K562 (cell line): ENCODE measurements around the gene ANO9. TPM values are rescaled to one million over a fixed set of nuclear protein-coding genes. Genes with fewer than 3 reads are reported as not detected.

Experiments
- CBX1 ChIP-seq: sonication (generic); IDR thresholded peaks from 2 replicates; pipeline ENCODE4 v1.6.1; 2016; ENCODE audit warnings: antibody characterized with exemption, low read depth, mild to moderate bottlenecking
- CBX2 ChIP-seq: fragments of 200-600 bp; sonication (generic); IDR thresholded peaks from one replicate; pipeline ENCODE4 v1.6.1; 2012; ENCODE audit warnings: mild to moderate bottlenecking, low read length, inconsistent platforms; ENCODE audit not compliant: insufficient read depth, poor library complexity, severe bottlenecking
- COPS2 ChIP-seq: fragments of 450-650 bp; conservative IDR thresholded peaks from 2 replicates; pipeline ENCODE4 v1.6.1; 2016; ENCODE audit warnings: mild to moderate bottlenecking, moderate library complexity
- CTBP1 ChIP-seq: fragments of 450-650 bp; IDR thresholded peaks from 2 replicates; pipeline ENCODE4 v1.6.1; 2016; ENCODE audit warnings: borderline replicate concordance
- DDX20 ChIP-seq: fragments of 450-650 bp; IDR thresholded peaks from 2 replicates; pipeline ENCODE4 v1.6.1; 2016; ENCODE audit warnings: missing genetic modification characterization, low read depth, mild to moderate bottlenecking, missing compliant biosample characterization, moderate library complexity
- DIDO1 ChIP-seq: fragments of 450-650 bp; IDR thresholded peaks from 2 replicates; pipeline ENCODE4 v1.6.1; 2016; ENCODE audit warnings: low read depth, missing biosample characterization, missing genetic modification characterization
- E2F5 ChIP-seq: sonication (generic); formaldehyde crosslinking; IDR thresholded peaks from 2 replicates; pipeline ENCODE4 v1.8.0; 2022; ENCODE audit warnings: mild to moderate bottlenecking, missing genetic modification reagents
- E2F8 ChIP-seq: fragments of 450-650 bp; IDR thresholded peaks from 2 replicates; pipeline ENCODE4 v1.7.1; 2018; ENCODE audit warnings: mild to moderate bottlenecking, low read depth; ENCODE audit not compliant: partially characterized antibody
- EHMT2 ChIP-seq: fragments of 450-650 bp; IDR thresholded peaks from 2 replicates; pipeline ENCODE4 v1.6.1; 2018; ENCODE audit warnings: antibody characterized with exemption
- EWSR1 ChIP-seq: fragments of 450-650 bp; IDR thresholded peaks from 2 replicates; pipeline ENCODE4 v1.6.1; 2018; ENCODE audit warnings: borderline replicate concordance, mild to moderate bottlenecking, low read depth, moderate library complexity; ENCODE audit not compliant: partially characterized antibody
- FOXP1 ChIP-seq: sonication (generic); formaldehyde crosslinking; IDR thresholded peaks from 2 replicates; pipeline ENCODE4 v1.8.0; 2022; ENCODE audit warnings: mild to moderate bottlenecking, missing genetic modification reagents
- HIVEP1 ChIP-seq: fragments of 250-450 bp; sonication (Bioruptor Pico); IDR thresholded peaks from 2 replicates; pipeline ENCODE4 v1.4.0; 2020; ENCODE audit warnings: mild to moderate bottlenecking
- ID3 ChIP-seq, 2 experiments: fragments of 250-450 bp in 1 of 2; fragments of 450-650 bp in 1 of 2; sonication (Bioruptor Pico) in 1 of 2; IDR thresholded peaks; 2 replicates each; pipeline versions ENCODE4 v1.6.1 to v1.8.0; 2016 to 2021; ENCODE audit warnings: mild to moderate bottlenecking in 2 of 2, moderate library complexity in 2 of 2, missing compliant biosample characterization in 1 of 2, missing genetic modification characterization in 1 of 2
- IRF2 ChIP-seq: sonication (generic); formaldehyde crosslinking; IDR thresholded peaks from 2 replicates; pipeline ENCODE4 v1.8.1; 2022; ENCODE audit warnings: mild to moderate bottlenecking, missing genetic modification reagents
- RCOR1 ChIP-seq, 2 experiments: IDR thresholded peaks; 2 replicates each; pipeline ENCODE4 v1.6.1; 2012; ENCODE audit warnings: low read depth in 2 of 2, low read length in 2 of 2, borderline replicate concordance in 1 of 2, improper control_type of control experiment in 1 of 2
- SAFB2 ChIP-seq: fragments of 200-400 bp; formaldehyde crosslinking; IDR thresholded peaks from 2 replicates; pipeline ENCODE4 v1.6.1; 2018; ENCODE audit warnings: borderline replicate concordance, low read length, low read depth, moderate library complexity; ENCODE audit not compliant: severe bottlenecking
- SNRNP70 ChIP-seq: fragments of 200-400 bp; formaldehyde crosslinking; optimal IDR thresholded peaks from 2 replicates; pipeline ENCODE3; 2017; ENCODE audit warnings: low read depth, low read length
- SRSF1 ChIP-seq: fragments of 200-400 bp; formaldehyde crosslinking; IDR thresholded peaks from 2 replicates; pipeline ENCODE4 v1.6.1; 2017; ENCODE audit warnings: mild to moderate bottlenecking, low read depth, low read length, moderate library complexity
- TAF7 ChIP-seq: fragments of 450-650 bp; IDR thresholded peaks from 2 replicates; pipeline ENCODE4 v1.6.1; 2016; ENCODE audit warnings: missing genetic modification characterization, missing compliant biosample characterization
- U2AF1 ChIP-seq: fragments of 200-400 bp; formaldehyde crosslinking; optimal IDR thresholded peaks from 2 replicates; pipeline ENCODE3; 2017; ENCODE audit warnings: mild to moderate bottlenecking, low read depth, low read length, moderate library complexity
- XRCC4 ChIP-seq: IDR thresholded peaks from one replicate; pipeline ENCODE4 v1.6.1; 2011; ENCODE audit not compliant: insufficient read depth, insufficient read length; ENCODE audit errors: extremely low read depth
- ZBED1 ChIP-seq: IDR thresholded peaks from 2 replicates; pipeline ENCODE4 v1.6.1; 2014
- ZNF41 ChIP-seq: fragments of 250-450 bp; sonication (Bioruptor Pico); conservative IDR thresholded peaks from 2 replicates; pipeline ENCODE4 v1.4.0; 2020; ENCODE audit warnings: mild to moderate bottlenecking
- ZNF561 ChIP-seq: fragments of 450-650 bp; formaldehyde crosslinking; conservative IDR thresholded peaks from 2 replicates; pipeline ENCODE4 v1.4.0; 2020; ENCODE audit warnings: mild to moderate bottlenecking, moderate library complexity
- ZNF699 ChIP-seq: fragments of 250-450 bp; sonication (Bioruptor Pico); IDR thresholded peaks from 2 replicates; pipeline ENCODE4 v1.8.0; 2021; ENCODE audit warnings: mild to moderate bottlenecking, moderate library complexity; ENCODE audit not compliant: insufficient replicate concordance
- polyA plus RNA-seq, 8 experiments: library from polyadenylated mRNA; depleted of rRNA in 4 of 8; stranded (reverse) in 5 of 8; unstranded in 3 of 8; fragments of >200 nt; fragmentation: Nextera tagmentation in 2 of 8; fragmentation: Illumina TruSeq in 1 of 8; extraction: Ambion mirVana in 2 of 8; extraction: Trizol in 1 of 8; gene quantifications; 2 replicates each; pipeline versions ENCODE4 v1.2.1 to v1.2.3, GENCODE V29; 2011 to 2014; ENCODE audit warnings: inconsistent platforms in 1 of 8, missing spikeins in 1 of 8
- total RNA-seq, 7 experiments: library from RNA; depleted of rRNA in 6 of 7; stranded (reverse); fragments of >200 nt in 6 of 7; fragmentation: Illumina TruSeq in 2 of 7; extraction: Trizol in 2 of 7; gene quantifications; 2 replicates each; pipeline versions ENCODE4 v1.2.1 to v1.2.3, GENCODE V29; 2011 to 2021; ENCODE audit warnings: low replicate concordance in 1 of 7

Gene ANO9
- total and polyA plus RNA-seq, 9 of the 15 experiments (the other 6 are each of a cell fraction or from before 2014, with no cell fraction given), result 0.20 to 14.5 (median 4.5) TPM

GRCh38 chr11:447923-448731, 6.3 kb upstream of the ANO9 start (continued):
- TF ChIP-seq CTBP1 (peak; percentile 98), SAFB2 (no peak), ZBED1 (no peak), SNRNP70 (no peak), XRCC4 (no peak), IRF2 (CRISPR knock-in tag) (no peak), FOXP1 (CRISPR knock-in tag) (no peak), TAF7 (tag) (0 out of 2 replicates have a peak, but pooled peaks have one; percentile 52), ID3 (CRISPR knock-in tag; IDR thresholded peaks at IDR 0.05) (no peak), ID3 (tag; IDR thresholded peaks at IDR 0.05) (0 out of 2 replicates have a peak, but pooled peaks have one; percentile 16), CBX2 (no peak), CBX1 (peak; percentile 32; the same call in 1 of the 2 replicates), DDX20 (no peak), ZNF561 (no peak), COPS2 (no peak), SRSF1 (no peak), RCOR1 (IDR thresholded peaks at IDR 0.05; ENCODE audit: borderline replicate concordance in 1 of 2, low read depth in 2 of 2, low read length in 2 of 2) (peak in 1 of 2 experiments; percentile 90; a peak in 2 of 4 replicates), ZNF41 (CRISPR knock-in tag) (no peak), HIVEP1 (CRISPR knock-in tag) (no peak), ZNF699 (CRISPR knock-in tag) (no peak), E2F5 (CRISPR knock-in tag) (no peak), E2F8 (no peak), EHMT2 (no peak), DIDO1 (tag) (no peak), EWSR1 (no peak), U2AF1 (no peak)
